ENCODE data around the gene S100A9.

DNA sequence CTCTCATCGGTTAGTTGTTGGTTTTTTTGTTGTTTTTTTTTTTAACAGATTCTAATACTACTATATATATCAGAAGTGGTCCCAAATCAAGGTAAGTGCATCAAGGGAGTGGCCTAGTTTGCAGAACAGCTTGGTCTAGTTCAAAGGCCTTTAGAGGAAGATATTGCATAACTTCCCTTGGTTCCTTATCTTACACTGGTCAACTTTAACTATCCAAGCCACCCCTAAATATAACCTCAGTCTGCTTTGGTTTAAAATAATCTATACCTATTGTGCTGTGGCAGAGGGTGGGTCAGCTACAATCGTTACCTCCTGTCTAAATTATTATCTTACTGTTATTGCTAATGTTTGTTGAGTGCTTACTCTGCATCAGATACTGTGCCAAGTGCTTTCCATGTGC, 10.8 kb downstream of the S100A9 start:
- TF ChIP-seq CTCF (IDR thresholded peaks at IDR 0.05; ENCODE audit: low read depth, low read length, poor library complexity, severe bottlenecking) = no peak
- TF ChIP-seq EZH2phosphoT487 (IDR thresholded peaks at IDR 0.05; ENCODE audit: borderline replicate concordance, low read length) = no peak

Measured in DOHH2 (cell line).